ENCODE results near the gene IRF8.

Gene IRF8

DNA sequence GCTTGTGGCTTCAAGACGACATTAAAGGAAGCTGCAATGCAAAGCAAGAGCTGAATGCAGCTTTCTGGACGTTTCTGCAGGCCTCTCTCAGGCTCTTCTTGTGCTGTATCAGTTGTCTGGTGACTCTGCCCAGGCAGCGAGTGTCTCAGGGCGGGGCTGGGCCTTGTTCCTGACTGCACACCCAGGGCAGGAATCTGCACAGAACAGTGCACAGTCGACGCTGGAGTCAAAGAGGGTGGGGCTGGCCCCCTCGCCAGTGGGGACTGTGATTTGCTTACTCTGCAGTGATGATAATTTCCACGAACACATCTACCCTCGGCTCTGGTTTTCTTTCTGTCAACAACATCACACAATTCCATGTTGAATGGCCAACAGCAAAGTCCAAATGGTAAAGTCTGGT lies 60.7 kb downstream of the IRF8 start:
- TF ChIP-seq, protein P1, sequence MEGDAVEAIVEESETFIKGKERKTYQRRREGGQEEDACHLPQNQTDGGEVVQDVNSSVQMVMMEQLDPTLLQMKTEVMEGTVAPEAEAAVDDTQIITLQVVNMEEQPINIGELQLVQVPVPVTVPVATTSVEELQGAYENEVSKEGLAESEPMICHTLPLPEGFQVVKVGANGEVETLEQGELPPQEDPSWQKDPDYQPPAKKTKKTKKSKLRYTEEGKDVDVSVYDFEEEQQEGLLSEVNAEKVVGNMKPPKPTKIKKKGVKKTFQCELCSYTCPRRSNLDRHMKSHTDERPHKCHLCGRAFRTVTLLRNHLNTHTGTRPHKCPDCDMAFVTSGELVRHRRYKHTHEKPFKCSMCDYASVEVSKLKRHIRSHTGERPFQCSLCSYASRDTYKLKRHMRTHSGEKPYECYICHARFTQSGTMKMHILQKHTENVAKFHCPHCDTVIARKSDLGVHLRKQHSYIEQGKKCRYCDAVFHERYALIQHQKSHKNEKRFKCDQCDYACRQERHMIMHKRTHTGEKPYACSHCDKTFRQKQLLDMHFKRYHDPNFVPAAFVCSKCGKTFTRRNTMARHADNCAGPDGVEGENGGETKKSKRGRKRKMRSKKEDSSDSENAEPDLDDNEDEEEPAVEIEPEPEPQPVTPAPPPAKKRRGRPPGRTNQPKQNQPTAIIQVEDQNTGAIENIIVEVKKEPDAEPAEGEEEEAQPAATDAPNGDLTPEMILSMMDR (conservative IDR thresholded peaks at IDR 0.05): no peak

DNA sequence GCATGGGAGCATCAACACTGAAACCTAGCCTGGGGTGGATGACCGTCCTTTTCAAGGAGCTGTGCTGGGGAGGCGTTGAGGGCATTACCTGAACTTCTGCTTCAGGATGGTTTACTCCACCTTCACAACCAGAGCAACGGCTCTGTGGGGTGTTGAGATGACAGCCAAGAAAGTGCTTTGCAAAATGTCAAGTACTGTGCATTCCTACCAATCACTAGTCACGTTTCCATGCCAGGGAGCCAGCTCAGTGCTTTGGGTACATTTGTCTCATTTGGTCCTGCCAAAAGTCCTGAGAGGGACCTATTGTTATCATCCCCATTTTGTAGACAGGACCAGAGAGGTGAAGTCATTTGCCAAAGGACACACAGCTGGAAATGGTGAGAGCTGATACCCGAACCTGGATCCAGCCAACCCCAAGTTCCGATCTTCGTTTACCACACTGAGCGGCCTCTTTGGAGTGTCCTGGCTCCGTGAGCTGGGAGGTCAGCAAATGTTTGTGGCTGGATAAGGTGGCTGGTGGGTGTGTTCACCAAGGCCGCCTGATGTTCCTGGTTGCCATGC lies 61.6 kb downstream of the IRF8 start:
- no peak overlapping the region for H3K27ac ChIP-seq
- TF ChIP-seq, protein P1 (conservative IDR thresholded peaks at IDR 0.05): no peak

More for the DNA sequence above, 60.7 kb downstream of the IRF8 start:
- no peak overlapping the region for H3K27ac ChIP-seq

DNA sequence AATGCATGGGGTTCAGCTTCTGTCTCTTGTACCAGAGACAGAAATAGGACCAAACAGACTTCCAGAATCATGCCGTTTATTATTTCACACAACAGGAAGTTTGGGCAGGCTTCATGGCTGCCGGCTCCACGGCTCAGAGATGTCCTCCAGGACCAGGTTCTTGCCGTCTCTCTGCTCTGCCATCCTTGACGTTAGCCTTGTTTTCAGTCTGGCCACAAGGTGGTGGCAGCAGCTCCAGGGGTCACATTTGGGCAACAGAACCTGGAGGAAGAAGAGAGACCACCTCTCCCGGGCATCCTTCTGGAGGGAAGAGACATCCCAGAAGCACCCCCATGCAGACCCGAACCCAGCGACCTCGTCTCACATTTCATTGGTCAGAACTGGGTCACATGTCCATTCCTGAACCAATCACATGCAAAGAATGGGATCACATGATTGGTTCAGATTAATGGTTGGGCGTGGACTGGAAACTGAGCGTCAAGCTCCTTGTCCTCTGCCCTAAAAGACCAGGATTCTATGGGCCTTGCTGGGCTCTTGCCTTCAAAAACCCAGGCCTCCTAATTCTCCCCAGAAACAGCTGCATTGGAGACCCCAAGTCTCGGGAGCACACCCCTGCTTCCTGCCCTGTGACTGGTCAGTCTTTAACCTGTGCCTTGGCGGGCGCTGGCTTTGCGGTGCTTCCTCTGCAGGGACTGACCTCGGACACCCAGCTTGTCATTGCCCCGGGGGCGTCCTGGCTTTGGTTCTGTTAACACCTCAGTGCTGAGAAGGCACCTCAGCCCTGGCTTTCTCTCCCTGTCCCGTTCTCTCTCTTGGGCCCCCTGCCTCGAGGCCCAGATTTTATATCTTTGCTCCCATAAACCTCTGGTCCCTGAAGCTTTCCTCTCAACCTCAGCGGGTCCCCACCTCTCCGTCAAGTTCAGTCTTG lies 63.3 kb downstream of the IRF8 start:
- H3K27ac ChIP-seq: no peak overlapping the region
- TF ChIP-seq, protein P1 (conservative IDR thresholded peaks at IDR 0.05): no peak

DNA sequence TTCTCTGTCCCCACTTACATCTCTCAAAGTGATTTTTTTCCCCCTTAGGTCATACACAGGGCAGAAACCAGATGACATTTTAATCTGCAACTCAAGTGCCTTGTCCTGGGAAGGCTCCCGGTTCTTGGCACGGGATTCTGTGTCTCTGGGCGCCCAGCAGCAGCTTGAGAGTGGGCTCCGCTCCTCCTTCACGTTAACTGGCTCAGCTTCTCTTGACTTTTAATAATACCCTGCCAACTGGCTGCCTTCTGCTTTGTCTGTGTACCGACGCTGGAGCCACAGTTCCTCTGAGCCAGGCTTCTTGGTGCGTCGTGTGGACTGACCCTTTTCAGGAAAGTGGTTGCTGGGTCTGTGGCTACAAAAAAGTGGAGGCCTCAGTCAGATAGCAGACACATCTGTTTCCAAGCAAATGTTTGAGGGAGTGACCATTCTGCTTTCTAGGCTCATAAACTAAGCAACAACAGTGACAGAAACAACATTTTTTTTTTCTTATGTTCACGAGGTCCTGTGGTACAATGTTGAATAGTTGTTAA lies 64.9 kb downstream of the IRF8 start:
- no peak overlapping the region for H3K27ac ChIP-seq
- TF ChIP-seq, protein P1 (conservative IDR thresholded peaks at IDR 0.05): no peak

DNA sequence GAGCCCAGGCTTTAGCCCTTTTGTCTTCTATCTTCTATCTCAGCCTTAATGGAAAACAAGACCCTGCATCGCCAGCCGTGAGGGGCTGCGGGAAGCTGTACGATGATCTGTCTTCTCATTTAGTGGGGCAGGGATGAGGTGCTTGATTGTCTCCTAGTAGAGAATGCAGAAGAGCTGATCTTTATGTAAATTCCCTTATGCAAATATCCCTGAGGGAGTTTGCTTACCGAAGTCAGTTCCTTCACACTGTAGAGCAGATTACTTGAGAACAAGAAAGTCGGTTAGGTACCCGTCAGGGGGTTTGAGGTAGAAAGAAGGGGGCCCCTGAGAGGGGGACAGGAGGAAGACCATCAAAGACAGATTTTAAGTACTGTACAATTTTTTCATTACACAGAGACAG lies 66.2 kb downstream of the IRF8 start:
- TF ChIP-seq, protein P1 (conservative IDR thresholded peaks at IDR 0.05): no peak

DNA sequence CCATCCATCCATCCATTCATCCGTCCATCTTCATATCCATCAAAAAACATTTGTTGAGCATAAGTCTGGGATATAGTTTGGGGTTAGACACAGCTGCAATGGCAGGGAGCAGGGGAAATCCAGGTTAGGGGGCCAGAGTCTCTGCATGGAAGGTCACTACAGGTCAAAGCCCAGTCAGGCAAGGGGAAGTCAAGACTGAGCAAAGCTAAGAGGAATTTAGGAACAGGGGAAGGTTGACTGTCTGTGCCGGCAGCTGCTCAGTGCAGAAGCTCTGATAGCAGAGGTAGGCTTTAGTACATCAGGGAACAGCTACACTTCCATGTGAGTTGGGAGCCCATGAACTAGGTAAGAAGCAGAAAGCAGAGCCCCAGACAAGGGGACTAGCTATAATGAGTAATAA lies 68.1 kb downstream of the IRF8 start:
- no peak overlapping the region for H3K27ac ChIP-seq
- TF ChIP-seq, protein P1 (conservative IDR thresholded peaks at IDR 0.05): no peak

More for the DNA sequence above, 66.2 kb downstream of the IRF8 start:
- no peak overlapping the region for H3K27ac ChIP-seq

Measured in VCaP (cell line).